Stimulated activated naive CD8-positive, alpha-beta T cell treated with anti-CD3 and anti-CD28 coated beads, Interleukin-15, Interleukin-2, amounts not matched to agents 100 ng/mL and 50 ng/mL, for 24 hours (primary cell): Measurements from ENCODE around the gene DNAJC15.
A peak's percentile ranks its signal among the peaks of the same experiment; 100 is the strongest.

ENCODE experiments used
- H3K27ac Mint-ChIP-seq: one replicate; pipeline ENCODE4 v1.8.0; 2021; ENCODE audit warnings: mild to moderate bottlenecking, mixed read lengths
- H3K27me3 Mint-ChIP-seq: one replicate; pipeline ENCODE4 v1.8.0; 2021; ENCODE audit warnings: mixed read lengths
- H3K36me3 Mint-ChIP-seq: one replicate; pipeline ENCODE4 v1.8.0; 2021; ENCODE audit warnings: low read depth, mixed read lengths
- H3K4me1 Mint-ChIP-seq: one replicate; pipeline ENCODE4 v1.8.0; 2021; ENCODE audit warnings: low read depth, mixed read lengths
- H3K4me3 Mint-ChIP-seq: one replicate; pipeline ENCODE4 v1.8.0; 2021; ENCODE audit warnings: mild to moderate bottlenecking, mixed read lengths
- H3K9me3 Mint-ChIP-seq: one replicate; pipeline ENCODE4 v1.8.0; 2021; ENCODE audit warnings: mixed read lengths

Gene DNAJC15

DNA sequence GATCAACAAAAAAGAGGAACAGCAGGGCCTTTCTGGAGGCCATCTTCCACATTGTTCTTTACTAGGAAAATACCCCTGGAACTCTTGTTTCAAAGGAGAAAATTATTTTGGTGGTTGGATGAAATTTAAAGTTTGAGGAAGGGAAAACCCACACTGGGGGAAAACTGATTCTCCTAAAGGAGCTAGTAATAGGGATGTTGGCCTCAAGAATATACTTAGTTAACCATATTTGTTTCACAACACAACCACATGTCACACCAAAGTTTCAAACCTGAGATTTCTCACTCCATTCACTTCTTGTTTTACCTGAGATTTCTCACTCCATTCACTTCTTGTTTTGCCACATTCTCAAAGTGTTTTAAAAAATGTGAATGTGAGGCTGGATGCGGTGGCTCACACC, 28.5 kb upstream of the DNAJC15 start:
- Mint-ChIP-seq H3K36me3 (no peaks in the 10 kb centered on the region), H3K27me3 (no peaks in the 10 kb centered on the region), H3K4me3 (no peak overlapping the region), H3K4me1 (peaks cover 75% of the 10 kb centered on the region), H3K9me3 (no peaks in the 10 kb centered on the region), H3K27ac (no peak overlapping the region)

- Mint-ChIP-seq H3K4me1 (peaks cover 58% of the 10 kb centered on the region), H3K36me3 (no peaks in the 10 kb centered on the region), H3K9me3 (peaks cover under 1% of the 10 kb centered on the region), H3K4me3 (peak overlapping the region; percentile 0), H3K27me3 (no peaks in the 10 kb centered on the region), H3K27ac (peak overlapping the region; percentile 2)
Measured at GRCh38 chr13:42996584-42996983, 26.8 kb upstream of the DNAJC15 start.

- peaks cover 9% of the 10 kb centered on the region for H3K9me3 Mint-ChIP-seq
- no peaks in the 10 kb centered on the region for H3K27me3 Mint-ChIP-seq
- H3K27ac Mint-ChIP-seq, result peak overlapping the region; percentile 15
- peaks cover 52% of the 10 kb centered on the region for H3K4me1 Mint-ChIP-seq
- no peaks in the 10 kb centered on the region for H3K36me3 Mint-ChIP-seq
- H3K4me3 Mint-ChIP-seq, result no peak overlapping the region
Measured at GRCh38 chr13:42997381-42997780, 26.0 kb upstream of the DNAJC15 start.

DNA sequence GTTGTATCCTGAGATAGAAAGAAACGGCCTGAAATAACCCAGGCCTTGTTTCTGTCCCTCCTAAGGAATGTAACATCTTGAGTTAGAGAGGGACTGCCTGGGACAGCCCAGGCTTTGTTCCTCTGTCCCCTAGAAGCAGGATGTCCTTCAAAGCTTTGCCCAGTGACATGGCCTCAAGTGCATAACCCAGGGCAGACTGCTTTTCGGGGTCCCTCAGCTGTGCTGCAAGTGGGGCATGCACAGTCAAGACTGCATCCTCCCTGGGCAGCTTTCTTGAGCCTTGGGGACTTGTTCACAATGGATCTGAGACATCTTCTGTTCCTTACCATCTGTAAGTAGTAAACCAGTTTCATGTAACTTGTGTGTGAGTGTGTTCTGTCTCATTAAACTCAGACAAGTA, 23.9 kb upstream of the DNAJC15 start:
- Mint-ChIP-seq H3K27ac (no peak overlapping the region), H3K4me1 (peaks cover 33% of the 10 kb centered on the region), H3K36me3 (no peaks in the 10 kb centered on the region), H3K9me3 (peaks cover 13% of the 10 kb centered on the region), H3K27me3 (no peaks in the 10 kb centered on the region), H3K4me3 (no peak overlapping the region)

- no peak overlapping the region for H3K4me3 Mint-ChIP-seq
Measured at GRCh38 chr13:43000676-43001075, 22.7 kb upstream of the DNAJC15 start.

GRCh38 chr13:43002021-43002420, 21.4 kb upstream of the DNAJC15 start:
- no peak overlapping the region for H3K4me3 Mint-ChIP-seq

More at GRCh38 chr13:43000676-43001075, 22.7 kb upstream of the DNAJC15 start:
- Mint-ChIP-seq H3K36me3 (no peaks in the 10 kb centered on the region), H3K4me1 (peaks cover 24% of the 10 kb centered on the region), H3K9me3 (peaks cover 13% of the 10 kb centered on the region), H3K27me3 (no peaks in the 10 kb centered on the region), H3K27ac (no peak overlapping the region)

GRCh38 chr13:43003010-43003409, 20.4 kb upstream of the DNAJC15 start:
- Mint-ChIP-seq H3K4me3 (no peak overlapping the region), H3K27me3 (no peaks in the 10 kb centered on the region), H3K36me3 (no peaks in the 10 kb centered on the region), H3K4me1 (peaks cover 1% of the 10 kb centered on the region), H3K9me3 (peaks cover 13% of the 10 kb centered on the region), H3K27ac (no peak overlapping the region)

More at GRCh38 chr13:43002021-43002420, 21.4 kb upstream of the DNAJC15 start:
- Mint-ChIP-seq H3K9me3 (peaks cover 13% of the 10 kb centered on the region), H3K27ac (no peak overlapping the region), H3K4me1 (peaks cover 11% of the 10 kb centered on the region), H3K36me3 (no peaks in the 10 kb centered on the region), H3K27me3 (no peaks in the 10 kb centered on the region)

DNA sequence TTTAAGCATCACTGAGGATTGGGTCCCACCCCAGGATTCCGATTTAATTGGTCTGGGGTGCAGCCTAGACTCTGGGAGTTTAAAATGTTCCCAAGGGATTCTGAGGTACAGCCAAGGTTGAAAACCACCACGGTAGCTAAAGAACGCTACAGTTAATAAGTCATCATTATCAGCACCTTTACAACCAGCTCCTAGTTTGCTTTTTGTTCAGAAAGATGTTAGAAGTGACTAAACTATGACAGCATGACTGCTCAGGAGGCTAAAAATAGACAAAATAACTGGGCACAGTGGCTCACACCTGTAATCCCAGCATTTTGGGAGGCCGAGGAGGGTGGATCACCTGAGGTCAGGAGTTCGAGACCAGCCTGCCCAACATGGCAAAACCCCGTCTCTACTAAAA, 19.7 kb upstream of the DNAJC15 start:
- no peaks in the 10 kb centered on the region for H3K4me1 Mint-ChIP-seq
- no peak overlapping the region for H3K27ac Mint-ChIP-seq
- peaks cover 13% of the 10 kb centered on the region for H3K9me3 Mint-ChIP-seq
- no peak overlapping the region for H3K4me3 Mint-ChIP-seq
- H3K27me3 Mint-ChIP-seq, result peaks cover 4% of the 10 kb centered on the region
- no peaks in the 10 kb centered on the region for H3K36me3 Mint-ChIP-seq

GRCh38 chr13:43005460-43006236, 17.7 kb upstream of the DNAJC15 start:
- Mint-ChIP-seq H3K4me1 (no peaks in the 10 kb centered on the region), H3K4me3 (no peak overlapping the region), H3K9me3 (peaks cover 13% of the 10 kb centered on the region), H3K27me3 (peaks cover 4% of the 10 kb centered on the region), H3K36me3 (no peaks in the 10 kb centered on the region), H3K27ac (no peak overlapping the region)

GRCh38 chr13:43006893-43007631, 16.3 kb upstream of the DNAJC15 start:
- Mint-ChIP-seq H3K27me3 (peaks cover 4% of the 10 kb centered on the region), H3K9me3 (peaks cover 8% of the 10 kb centered on the region), H3K27ac (no peak overlapping the region), H3K4me3 (no peak overlapping the region), H3K4me1 (no peaks in the 10 kb centered on the region), H3K36me3 (no peaks in the 10 kb centered on the region)

GRCh38 chr13:43008596-43008995, 14.8 kb upstream of the DNAJC15 start:
- Mint-ChIP-seq H3K9me3 (no peaks in the 10 kb centered on the region), H3K36me3 (no peaks in the 10 kb centered on the region), H3K27me3 (peaks cover 4% of the 10 kb centered on the region), H3K4me1 (no peaks in the 10 kb centered on the region), H3K27ac (peak overlapping the region; percentile 15), H3K4me3 (no peak overlapping the region)

- Mint-ChIP-seq H3K4me1 (no peaks in the 10 kb centered on the region), H3K9me3 (no peaks in the 10 kb centered on the region), H3K27ac (no peak overlapping the region), H3K4me3 (no peak overlapping the region), H3K27me3 (peaks cover 4% of the 10 kb centered on the region), H3K36me3 (no peaks in the 10 kb centered on the region)
Measured at GRCh38 chr13:43009506-43009905, 13.9 kb upstream of the DNAJC15 start.

- H3K27ac Mint-ChIP-seq, result no peak overlapping the region
- no peaks in the 10 kb centered on the region for H3K36me3 Mint-ChIP-seq
- no peaks in the 10 kb centered on the region for H3K4me1 Mint-ChIP-seq
- H3K4me3 Mint-ChIP-seq, result no peak overlapping the region
- H3K9me3 Mint-ChIP-seq, result no peaks in the 10 kb centered on the region
- no peaks in the 10 kb centered on the region for H3K27me3 Mint-ChIP-seq
Measured at GRCh38 chr13:43014162-43014561, 9.2 kb upstream of the DNAJC15 start.

- no peak overlapping the region for H3K27ac Mint-ChIP-seq
- no peaks in the 10 kb centered on the region for H3K36me3 Mint-ChIP-seq
- no peak overlapping the region for H3K4me3 Mint-ChIP-seq
- H3K27me3 Mint-ChIP-seq, result no peaks in the 10 kb centered on the region
- no peaks in the 10 kb centered on the region for H3K4me1 Mint-ChIP-seq
- no peaks in the 10 kb centered on the region for H3K9me3 Mint-ChIP-seq
Measured at GRCh38 chr13:43016226-43016625, 7.2 kb upstream of the DNAJC15 start.

- Mint-ChIP-seq H3K4me1 (peaks cover 14% of the 10 kb centered on the region), H3K27me3 (no peaks in the 10 kb centered on the region), H3K9me3 (no peaks in the 10 kb centered on the region)
Measured at GRCh38 chr13:43019811-43020210, 3.6 kb upstream of the DNAJC15 start.

More at GRCh38 chr13:43019811-43020210, 3.6 kb upstream of the DNAJC15 start:
- no peaks in the 10 kb centered on the region for H3K36me3 Mint-ChIP-seq
- no peak overlapping the region for H3K4me3 Mint-ChIP-seq
- H3K27ac Mint-ChIP-seq, result no peak overlapping the region
